ENCODE data around the gene GAB2.

GAB2 gene

DNA sequence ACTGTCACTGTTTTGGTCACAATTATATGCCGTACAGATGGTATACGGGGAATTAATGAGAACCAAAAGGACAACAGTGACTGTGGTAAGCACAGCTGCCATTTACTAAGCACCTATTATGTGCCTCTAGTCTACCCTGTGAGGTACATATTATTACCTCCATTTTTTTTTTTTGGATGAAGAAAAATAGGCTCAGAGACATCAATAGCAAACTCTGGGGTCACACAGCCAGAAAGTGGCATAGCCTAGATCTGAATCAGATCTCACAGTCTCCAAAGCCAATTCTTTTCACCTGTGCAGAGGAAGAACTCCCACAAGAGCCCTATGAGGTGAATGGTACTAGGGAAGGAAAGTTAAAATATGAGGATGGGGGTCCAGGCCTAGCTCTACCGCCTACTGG is 160.0 kb downstream of the GAB2 start:
- TF ChIP-seq, protein P1, sequence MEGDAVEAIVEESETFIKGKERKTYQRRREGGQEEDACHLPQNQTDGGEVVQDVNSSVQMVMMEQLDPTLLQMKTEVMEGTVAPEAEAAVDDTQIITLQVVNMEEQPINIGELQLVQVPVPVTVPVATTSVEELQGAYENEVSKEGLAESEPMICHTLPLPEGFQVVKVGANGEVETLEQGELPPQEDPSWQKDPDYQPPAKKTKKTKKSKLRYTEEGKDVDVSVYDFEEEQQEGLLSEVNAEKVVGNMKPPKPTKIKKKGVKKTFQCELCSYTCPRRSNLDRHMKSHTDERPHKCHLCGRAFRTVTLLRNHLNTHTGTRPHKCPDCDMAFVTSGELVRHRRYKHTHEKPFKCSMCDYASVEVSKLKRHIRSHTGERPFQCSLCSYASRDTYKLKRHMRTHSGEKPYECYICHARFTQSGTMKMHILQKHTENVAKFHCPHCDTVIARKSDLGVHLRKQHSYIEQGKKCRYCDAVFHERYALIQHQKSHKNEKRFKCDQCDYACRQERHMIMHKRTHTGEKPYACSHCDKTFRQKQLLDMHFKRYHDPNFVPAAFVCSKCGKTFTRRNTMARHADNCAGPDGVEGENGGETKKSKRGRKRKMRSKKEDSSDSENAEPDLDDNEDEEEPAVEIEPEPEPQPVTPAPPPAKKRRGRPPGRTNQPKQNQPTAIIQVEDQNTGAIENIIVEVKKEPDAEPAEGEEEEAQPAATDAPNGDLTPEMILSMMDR (IDR thresholded peaks at IDR 0.05; ENCODE audit: low read depth, low read length, missing control alignments) = no peak

DNA sequence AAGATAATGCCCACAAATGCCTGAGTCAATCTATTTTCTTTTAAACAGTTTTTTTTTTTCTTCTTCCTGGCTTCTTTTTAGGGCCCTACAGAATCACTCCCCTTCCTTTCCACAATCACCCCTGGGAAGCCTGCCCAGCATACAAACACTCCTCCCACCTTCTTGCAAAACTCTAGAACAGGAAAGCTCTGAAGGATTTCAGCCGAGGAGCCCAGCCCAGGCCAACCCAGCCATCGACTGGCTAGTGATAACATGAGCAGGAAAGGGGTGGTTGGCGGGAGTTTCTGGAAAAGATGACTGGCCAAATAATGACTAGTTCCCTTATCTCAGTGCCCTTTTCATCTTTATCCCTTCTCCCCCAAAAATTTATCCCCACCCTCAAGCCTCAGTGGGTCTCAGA is 160.7 kb downstream of the GAB2 start:
- no peak for DNase-seq (ENCODE audit: extremely low read depth, low read depth)
- TF ChIP-seq, protein P1 (IDR thresholded peaks at IDR 0.05; ENCODE audit: low read depth, low read length, missing control alignments) = no peak
- no peak overlapping the region for H3K4me3 ChIP-seq (replicated peaks; ENCODE audit: low read depth, low read length)

More for the DNA sequence above, 160.0 kb downstream of the GAB2 start:
- H3K4me3 ChIP-seq (replicated peaks; ENCODE audit: low read depth, low read length) = no peak overlapping the region
- no peak for DNase-seq (ENCODE audit: extremely low read depth, low read depth)

DNA sequence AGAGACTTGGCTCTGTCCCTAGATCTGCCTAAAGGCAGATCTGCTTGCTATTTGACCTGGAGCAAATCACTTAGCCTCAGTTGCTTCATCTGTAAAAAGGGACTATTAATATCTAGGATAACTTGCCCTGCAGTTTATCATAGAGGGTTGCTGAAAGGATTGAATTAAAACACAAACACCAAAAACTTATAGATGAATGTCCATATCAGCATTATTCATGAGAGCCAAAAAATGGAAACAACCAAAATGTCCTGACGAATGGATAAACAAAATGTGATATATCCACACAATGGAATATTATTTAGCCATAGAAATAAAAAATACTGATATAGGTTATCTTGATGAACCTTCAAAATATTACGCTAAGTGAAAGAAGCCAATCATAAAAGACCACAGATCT is 161.7 kb downstream of the GAB2 start:
- DNase-seq (ENCODE audit: extremely low read depth, low read depth) = no peak
- TF ChIP-seq, protein P1 (IDR thresholded peaks at IDR 0.05; ENCODE audit: low read depth, low read length, missing control alignments) = no peak
- no peak overlapping the region for H3K4me3 ChIP-seq (replicated peaks; ENCODE audit: low read depth, low read length)

DNA sequence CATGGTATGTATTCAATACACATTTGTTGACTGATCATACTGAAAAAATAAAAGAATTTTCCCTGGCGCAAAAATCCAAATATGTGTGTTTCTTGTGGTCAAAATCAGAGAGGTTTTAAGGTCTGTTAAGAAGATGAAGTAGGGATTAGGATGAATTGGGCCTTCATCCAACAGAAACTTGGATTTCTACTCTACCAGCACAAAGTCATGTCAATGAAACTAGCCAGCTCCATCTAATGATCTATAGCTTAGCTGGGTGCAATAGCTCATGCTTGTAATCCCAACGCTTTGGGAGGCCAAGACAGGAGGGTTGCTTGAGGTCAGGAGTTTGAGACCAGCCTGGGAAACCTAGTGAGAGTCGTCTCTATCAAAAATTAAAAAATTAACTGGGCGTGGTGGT is 163.4 kb downstream of the GAB2 start:
- no peak for DNase-seq (ENCODE audit: extremely low read depth, low read depth)
- TF ChIP-seq, protein P1 (IDR thresholded peaks at IDR 0.05; ENCODE audit: low read depth, low read length, missing control alignments) = no peak
- H3K4me3 ChIP-seq (replicated peaks; ENCODE audit: low read depth, low read length) = no peak overlapping the region

DNA sequence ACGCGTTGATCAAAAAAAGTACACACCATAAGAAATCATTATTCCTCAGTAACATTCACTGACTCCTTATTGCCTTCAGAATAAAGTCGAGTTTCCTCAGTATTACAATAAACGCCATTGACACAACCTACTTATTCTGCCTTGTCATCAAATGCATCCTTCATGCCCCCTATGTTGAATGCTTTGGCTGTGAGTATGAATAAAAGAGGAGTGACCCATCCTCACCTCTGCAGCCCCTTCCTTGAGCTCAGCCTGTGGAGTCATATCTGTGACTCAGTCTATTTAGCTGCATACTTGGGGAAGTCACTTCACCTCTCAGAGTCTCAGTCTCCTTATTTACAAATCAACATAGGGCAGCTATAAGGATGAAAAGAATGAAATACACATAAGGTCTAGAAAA is 163.8 kb downstream of the GAB2 start:
- no peak overlapping the region for H3K4me3 ChIP-seq (replicated peaks; ENCODE audit: low read depth, low read length)
- DNase-seq (ENCODE audit: extremely low read depth, low read depth) = no peak
- TF ChIP-seq, protein P1 (IDR thresholded peaks at IDR 0.05; ENCODE audit: low read depth, low read length, missing control alignments) = no peak

DNA sequence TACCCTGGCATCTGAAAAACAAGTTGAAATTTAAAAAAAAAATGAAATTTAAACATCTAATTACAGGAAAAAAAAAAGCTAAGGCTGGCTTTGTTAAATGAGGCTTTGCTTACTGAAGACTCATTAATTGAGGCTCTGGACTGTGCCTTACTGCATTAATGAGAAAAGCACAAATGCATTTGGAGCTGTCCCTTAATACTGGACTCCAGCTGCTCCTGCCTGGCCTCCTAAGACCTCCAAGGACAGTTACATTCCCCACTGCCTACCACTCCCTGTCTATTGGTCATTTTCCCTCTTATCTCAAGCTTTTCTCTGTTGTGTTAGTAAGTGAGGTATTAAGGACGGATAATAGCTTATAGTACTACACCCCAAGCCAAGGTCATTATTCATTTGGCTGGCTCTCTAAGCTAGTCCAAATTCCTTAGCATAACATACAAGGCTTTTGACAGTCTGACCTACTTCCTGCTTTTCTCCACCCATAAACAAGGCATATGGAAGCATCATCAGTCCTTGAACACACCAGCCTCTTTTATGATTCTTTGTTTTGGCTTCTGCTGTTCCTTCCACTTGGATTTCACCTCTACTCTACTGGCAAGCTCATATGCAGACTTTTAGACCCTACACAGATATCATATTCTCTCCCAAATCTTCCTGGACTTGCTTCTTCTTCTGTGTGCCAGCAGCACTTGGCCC is 166.4 kb downstream of the GAB2 start:
- no peak overlapping the region for H3K4me3 ChIP-seq (replicated peaks; ENCODE audit: low read depth, low read length)
- no peak for DNase-seq (ENCODE audit: extremely low read depth, low read depth)

More for the DNA sequence above, 166.4 kb downstream of the GAB2 start:
- TF ChIP-seq, protein P1 (IDR thresholded peaks at IDR 0.05; ENCODE audit: low read depth, low read length, missing control alignments) = no peak
